DMS53 (cell line): ENCODE results near the gene UBALD2.
"Not testable (repeated sequence)": the region's sequence is repeated elsewhere in the genome, so short reads cannot be mapped to it uniquely, and the experiment has no call there.

Experiments used
- DNase-seq: peaks from one replicate; lab custom pipeline; 2025; lab: John Stamatoyannopoulos, UW

Gene UBALD2

GRCh38 chr17:76264755-76265623, at the start of gene UBALD2:
Gene UBALD2 (plus strand): TSS chr17:76265348. CDS start chr17:76265506, 158 bp downstream.
- DNase-seq, result peak; percentile 100

DNA sequence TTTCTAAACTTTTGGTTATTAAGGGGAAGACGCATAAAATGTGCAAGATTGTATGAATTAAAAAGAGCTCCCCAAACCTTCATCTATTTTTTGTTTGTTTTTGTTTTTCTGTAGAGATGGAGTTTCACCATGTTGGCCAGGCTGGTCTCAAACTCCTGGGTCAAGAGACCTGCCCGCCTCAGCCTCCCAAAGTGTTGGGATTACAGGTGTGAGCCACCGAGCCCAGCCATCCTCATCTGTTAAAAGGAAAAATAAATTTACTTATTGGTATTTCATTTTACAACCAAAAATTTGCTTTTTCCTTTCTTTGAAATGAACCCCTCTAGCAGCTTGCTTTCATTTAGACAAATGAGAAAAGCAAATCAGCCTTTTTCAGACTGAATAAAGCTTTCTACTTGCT, 48.1 kb upstream of the UBALD2 start:
- DNase-seq, result no peak

DNA sequence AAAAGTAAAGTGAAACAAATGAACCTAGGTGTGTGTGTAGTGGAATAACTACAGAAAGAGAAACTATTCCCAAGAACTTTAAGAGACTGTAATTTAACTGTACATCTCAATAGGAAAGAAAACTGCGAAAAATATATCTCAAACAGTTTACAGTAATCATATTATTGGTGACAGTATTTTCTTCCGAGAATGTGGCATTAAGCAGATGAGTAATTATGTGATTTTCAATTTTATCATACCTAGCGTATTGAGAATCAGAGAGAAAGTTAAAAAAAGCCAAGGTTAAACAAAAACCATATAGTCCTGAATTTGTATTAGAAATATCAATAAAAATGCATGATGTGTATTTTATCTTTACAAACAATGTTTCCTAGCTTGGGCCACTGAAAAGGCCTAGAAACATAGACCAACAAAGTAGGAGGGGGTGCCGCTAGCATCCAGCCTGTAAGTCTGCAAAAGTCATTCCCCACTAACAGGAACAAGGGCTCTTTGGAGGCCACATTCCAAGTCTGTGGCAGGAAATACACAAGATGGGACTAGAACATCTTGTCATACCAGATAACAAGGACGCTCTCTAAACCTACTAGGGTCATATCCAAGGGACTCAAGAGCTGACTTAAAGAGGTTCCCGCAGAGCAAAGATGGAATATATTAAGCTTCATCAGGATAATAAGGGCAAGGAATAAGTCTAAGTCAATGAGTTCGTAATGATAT, 45.3 kb upstream of the UBALD2 start:
- DNase-seq, result no peak

DNA sequence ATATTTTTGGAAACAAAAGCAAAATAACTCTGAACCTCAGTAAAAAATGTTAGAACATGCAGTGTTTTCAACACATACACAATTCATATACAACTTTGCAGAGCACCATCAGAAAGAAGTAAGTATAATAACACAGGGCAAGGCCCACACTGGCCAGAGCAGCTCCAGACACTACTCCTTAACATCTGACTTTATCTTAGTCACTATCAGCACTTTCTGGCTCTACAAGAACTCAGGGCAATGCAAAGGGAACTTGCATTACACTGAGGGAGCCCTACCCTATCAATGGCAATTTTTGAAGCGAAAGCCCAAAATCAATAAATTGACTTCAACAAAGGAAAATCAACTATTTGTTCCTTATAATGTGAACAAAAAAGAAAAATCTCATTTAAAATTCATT, 41.3 kb upstream of the UBALD2 start:
- DNase-seq, result no peak

DNA sequence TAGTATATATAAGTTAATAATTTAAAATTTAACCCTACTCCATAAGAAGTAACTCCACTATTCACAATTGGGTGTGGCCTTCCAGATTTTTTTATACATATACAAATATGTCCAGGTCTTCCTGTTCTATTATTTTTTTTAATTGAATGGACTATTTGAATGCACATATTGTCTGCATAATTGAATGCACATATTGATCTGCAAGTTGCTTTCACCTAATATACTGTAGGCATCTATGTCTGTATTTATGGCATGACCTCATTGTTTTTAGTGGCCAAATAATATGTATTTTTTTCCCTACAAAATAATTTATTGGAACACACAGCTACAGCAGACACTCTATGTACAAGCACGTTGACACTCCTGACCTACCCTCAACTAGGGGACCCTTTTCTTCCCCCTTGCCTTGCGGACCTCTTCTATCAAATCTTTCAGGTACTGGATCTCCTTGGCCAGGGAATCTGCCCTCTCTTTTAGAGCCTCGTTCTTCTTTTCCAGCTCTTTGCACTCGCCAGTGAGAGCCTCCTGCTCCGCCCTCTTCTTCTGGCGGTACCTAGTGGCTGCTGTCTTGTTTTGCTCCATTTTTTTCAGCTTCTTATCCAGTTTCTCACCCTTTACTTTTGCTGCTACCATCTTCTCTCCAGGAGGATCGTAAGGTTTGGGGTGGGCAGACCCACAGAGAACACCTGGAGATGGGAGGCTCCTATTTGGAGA, 39.6 kb upstream of the UBALD2 start:
- DNase-seq, result not testable (repeated sequence)

DNA sequence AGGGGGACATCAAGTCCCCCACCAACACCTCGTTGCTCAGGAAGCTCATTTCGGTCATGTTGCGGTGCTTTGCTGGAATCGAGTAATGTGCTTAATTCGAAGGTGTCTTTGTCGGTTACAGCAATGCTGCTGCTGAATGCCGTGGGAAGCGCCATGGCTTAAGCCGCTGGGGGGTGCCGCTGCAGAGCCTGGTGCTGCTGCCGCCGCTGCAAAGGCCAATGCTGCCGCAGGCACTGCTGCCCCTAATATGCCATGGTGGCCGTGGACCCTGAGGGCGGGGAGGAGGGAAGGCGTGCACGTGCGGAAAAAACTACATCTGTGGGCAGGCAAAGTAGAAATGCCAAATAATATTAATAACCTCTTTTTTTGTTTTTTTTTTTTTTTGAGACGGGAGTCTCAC, 38.4 kb upstream of the UBALD2 start:
- DNase-seq, result not testable (repeated sequence)

DNA sequence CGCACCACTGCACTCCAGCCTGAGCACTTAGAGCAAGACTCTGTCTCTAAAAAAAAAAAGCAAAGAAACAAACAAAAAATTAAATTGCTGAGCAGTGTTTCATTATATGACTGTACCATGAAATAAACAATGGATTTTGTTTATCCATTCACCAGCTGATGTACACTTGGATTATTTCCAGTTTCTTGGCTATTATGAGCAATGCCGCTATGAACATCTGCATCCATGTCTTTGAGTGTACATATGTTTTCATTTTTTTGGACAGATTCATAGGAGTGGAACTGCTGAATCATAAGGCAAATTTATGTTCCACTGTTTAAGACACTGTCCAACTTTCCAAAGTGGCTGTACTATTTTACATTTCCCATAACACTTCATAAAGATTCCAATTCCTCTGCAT, 32.8 kb upstream of the UBALD2 start:
- DNase-seq, result no peak

DNA sequence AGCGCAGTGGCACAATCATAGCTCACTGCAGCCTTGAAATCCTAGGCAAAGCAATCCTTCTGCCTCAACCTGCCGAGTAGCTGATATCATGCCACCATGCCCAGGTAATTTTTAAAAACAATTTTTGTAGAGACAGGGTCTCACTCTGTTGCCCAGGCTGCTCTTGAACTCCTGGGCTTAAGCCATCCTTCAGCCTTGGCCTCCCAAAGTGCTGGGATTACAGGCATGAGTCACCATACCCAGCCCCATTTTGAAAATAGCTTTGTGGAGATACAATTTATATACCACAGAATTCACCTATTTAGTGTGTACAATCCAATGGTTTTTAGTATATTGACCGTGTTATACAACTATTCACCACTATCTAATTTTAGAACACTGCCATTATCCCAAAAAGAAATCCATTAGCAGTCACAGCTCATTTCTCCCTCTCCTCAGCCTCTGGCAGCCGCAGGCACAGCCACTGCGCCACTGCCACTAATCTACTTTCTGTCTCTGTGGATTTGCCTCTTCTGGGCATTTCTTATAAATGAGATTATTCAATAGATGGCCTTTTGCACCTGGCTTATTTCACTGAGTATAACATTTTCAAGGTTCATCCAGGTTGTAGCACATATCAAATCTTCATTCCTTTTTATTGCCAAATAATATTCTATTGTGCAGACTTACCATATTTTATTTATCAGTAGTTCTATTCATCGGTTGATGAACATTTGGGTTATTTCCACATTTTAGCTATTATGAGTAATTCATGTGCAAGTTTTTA, 31.4 kb upstream of the UBALD2 start:
- no peak for DNase-seq

DNA sequence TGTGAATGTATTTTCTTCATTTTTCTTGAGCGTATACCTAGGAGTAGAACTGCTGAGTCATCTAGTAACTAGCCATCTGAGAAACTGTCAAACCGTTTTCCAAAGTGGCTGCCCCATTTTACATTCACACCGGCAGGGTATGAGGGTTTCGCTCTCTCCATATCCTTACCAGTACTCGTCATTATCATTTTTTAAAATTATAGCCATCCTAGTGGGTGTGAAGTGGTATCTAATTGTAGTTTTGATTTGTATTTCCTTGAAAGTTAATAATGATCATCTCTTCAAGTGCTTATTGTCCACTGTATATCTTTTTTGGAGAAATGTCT, 30.8 kb upstream of the UBALD2 start:
- no peak for DNase-seq

DNA sequence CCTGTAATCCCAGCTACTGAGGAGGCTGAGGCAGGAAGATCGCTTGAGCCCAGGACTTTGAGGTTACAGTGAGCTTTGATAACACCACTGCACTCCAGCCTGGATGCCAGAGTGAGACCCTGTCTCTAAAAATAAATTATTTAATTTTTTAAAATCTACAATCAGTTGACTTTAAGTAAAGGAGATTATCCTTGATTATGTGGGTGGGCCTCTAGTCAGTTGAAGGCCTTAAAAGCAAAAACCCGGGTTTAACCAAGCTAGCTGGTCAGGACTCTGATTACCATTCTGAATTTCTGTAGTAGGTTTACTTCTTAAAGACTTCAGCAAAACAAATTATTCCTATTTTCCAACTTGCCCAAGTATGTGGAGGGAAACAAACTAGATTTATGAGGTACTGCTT, 29.3 kb upstream of the UBALD2 start:
- no peak for DNase-seq

DNA sequence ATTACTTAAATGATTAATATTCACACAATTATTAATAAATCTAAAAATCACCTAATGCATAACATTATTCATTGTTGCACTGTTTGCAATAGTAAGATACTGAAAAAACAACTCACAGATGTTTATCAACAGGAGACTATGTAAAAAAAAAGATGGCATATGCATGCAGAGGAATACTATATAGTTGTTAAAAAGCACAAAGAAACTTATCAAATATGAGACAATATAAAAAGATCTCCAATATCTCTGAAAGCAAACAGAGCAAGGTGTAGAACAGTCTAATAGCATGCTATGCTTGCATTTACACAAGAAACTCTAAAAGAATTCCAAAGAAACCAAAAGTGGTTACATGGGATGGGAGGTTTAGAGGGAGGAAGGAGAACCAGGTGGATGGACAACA, 28.5 kb upstream of the UBALD2 start:
- no peak for DNase-seq

DNA sequence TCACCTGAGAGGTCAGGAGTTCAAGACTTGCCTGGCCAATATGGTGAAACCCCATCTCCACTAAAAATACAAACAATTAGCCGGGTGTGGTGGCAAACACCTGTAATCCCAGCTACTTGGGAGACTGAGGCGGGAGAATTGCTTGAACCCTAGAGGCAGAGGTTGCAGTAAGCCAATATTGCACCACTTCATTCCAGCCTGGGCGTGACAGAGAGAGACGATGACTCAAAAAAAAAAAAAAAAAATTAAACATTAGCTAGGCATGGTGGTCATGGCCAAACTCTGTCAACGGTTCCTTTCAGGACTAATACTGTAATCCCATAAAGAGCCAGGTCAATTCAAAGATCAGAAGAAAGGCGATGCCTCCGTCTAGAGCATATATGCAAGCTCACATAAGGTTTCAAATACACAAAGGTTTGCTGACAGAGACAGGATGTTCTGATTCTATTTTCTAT, 27.3 kb upstream of the UBALD2 start:
- peak; percentile 68 for DNase-seq

DNA sequence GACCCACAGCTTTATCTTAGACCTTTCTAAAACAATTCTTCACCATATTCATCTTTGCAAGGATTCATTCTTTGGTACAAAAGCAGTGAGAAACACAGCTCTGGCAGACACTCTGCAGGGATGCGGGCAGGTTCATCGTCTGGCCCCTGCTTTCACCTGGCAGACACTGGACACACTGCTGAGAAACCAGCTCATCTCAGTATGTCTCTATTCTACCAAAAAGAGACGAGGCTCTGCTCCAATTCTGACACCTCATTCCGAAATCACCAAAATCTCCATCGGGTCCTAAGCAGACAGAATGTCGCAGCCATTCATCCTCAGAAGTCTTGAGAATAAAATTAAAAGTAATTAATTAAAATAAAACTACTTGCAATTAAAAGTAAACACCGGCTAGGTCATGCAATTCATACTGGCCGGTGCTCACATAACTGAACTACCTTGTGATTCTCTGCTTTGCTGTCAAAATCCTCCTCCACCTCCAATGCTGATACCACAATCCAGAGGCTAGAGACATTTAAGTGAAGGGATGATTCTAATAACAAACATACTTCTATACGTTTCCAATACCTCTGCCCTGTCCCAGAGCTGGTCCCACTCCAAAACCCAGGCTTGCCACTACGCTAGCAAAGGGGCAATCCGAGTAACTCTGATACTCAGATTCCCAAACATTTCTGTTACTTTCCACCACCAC, 26.2 kb upstream of the UBALD2 start:
- DNase-seq, result peak; percentile 52

- DNase-seq, result peak; percentile 67
These were observed 25.4 kb upstream of the UBALD2 start for GRCh38 chr17:76239538-76240274.

- DNase-seq, result peak; percentile 87
These were observed 24.5 kb upstream of the UBALD2 start, which contains the start of gene RNF157 for GRCh38 chr17:76240461-76241203. Gene RNF157 (minus strand): TSS chr17:76240493. CDS start chr17:76240240, 253 bp downstream.

DNA sequence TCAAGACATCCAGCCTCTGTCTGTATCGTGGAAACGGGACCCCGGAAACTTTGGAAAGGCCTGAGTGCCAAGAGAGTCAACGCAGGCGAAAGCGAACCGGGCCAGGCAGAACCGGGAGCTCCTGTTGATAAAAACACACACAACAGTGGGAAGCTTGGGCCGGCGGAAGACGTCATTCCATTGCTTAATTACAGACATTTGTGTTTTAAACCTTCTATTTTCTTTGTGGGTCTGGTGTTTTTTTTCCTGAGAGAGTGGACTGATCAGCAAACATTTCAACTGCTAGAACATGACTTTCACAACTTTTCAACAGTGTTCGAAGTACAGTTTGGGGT, 24.0 kb upstream of the UBALD2 start:
- DNase-seq, result no peak

DNA sequence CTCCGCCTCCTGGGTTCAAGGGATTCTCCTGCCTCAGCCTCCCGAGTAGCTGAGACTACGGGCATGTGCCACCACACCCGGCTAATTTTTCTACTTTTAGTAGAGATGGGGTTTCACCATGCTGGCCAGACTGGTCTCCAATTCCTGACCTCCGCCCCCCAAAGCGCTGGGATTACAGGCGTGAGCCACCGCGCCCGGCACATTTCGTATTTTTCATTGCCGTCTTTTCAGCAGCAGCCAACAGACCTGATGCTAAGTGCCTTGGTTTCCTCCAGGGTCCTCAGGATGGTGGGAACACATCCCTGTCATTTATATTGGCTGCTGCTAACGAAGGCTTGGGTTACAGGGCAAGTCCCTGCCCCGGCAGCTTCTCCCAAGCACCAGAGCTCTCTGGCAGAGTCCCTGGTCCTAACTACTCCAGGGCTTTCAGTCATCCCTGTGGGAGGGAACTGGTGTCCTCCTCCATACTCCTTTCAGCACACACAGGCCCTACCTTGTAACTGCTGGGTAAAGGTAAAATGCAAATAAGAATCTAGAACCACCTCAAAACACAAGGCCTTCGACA, 23.4 kb upstream of the UBALD2 start:
- no peak for DNase-seq

- DNase-seq, result no peak
These were observed 21.1 kb upstream of the UBALD2 start for GRCh38 chr17:76243826-76244679.

DNA sequence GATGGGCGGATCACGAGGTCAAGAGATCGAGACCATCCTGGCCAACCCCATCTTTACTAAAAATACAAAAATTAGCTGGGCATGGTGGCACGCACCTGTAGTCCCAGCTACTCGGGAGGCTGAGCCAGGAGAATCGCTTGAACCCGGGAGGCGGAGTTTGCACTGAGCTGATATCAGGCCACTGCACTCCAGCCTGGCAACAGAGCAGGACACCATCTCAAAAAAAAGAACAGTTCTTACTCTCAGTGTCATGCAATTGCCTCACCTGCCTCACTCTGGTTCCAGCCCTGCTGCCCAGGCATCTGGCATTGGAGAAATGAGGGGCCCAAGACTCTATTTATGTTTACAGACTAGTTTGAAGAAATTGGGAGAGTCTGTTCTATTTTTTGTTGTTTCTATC, 20.4 kb upstream of the UBALD2 start:
- DNase-seq, result not testable (repeated sequence)
